Uterus (tissue), 4 donors: Measurements from ENCODE around the gene AFMID. TPM values are rescaled to one million over a fixed set of nuclear protein-coding genes. Genes with fewer than 3 reads are reported as not detected.

Experiments
- DNase-seq, 2 donors: peaks; one replicate each; pipeline ENCODE4 v3.0.0-alpha.2; 2019 to 2020
- H3K27ac ChIP-seq, 2 donors: fragments of 200-600 bp; sonication (generic); 1 replicate in 1 of 2; 2 replicates in 1 of 2; pipeline ENCODE4 v1.5.1; 2016 to 2018
- H3K27me3 ChIP-seq, 2 donors: fragments of 200-600 bp; sonication (generic); one replicate each; pipeline ENCODE4 v1.5.1; 2018 to 2019; ENCODE audit warnings: control low read depth in 1 of 2
- H3K36me3 ChIP-seq, 2 donors: fragments of 200-600 bp; sonication (generic); one replicate each; pipeline ENCODE4 v1.5.1; 2019; ENCODE audit warnings: control low read depth in 1 of 2
- H3K4me1 ChIP-seq, 2 donors: fragments of 200-600 bp; sonication (generic); one replicate each; pipeline ENCODE4 v1.5.1; 2018 to 2019; ENCODE audit warnings: control low read depth in 1 of 2
- H3K4me3 ChIP-seq, 2 donors: fragments of 200-600 bp; sonication (generic); 1 replicate in 1 of 2; 2 replicates in 1 of 2; pipeline ENCODE4 v1.5.1; 2018 to 2019; ENCODE audit warnings: mild to moderate bottlenecking in 1 of 2
- H3K9me3 ChIP-seq, 2 donors: fragments of 200-600 bp; sonication (generic); one replicate each; pipeline ENCODE4 v1.5.1; 2019; ENCODE audit warnings: control low read depth in 1 of 2
- POLR2A ChIP-seq, 2 donors: fragments of 450-650 bp; IDR thresholded peaks; one replicate each; pipeline ENCODE4 v1.6.1; 2016; ENCODE audit warnings: antibody characterized with exemption in 2 of 2, mild to moderate bottlenecking in 1 of 2, moderate library complexity in 1 of 2
- intact Hi-C: fragments of 100-400 bp; cut with DNase I; formaldehyde crosslinking; loops from one replicate; pipeline ENCODE4 v1.15.1; 2023; ENCODE audit warnings: low total_unique reads
- total RNA-seq, 4 donors: library from RNA; depleted of rRNA in 3 of 4; stranded (reverse); fragments of >200 nt in 3 of 4; gene quantifications; one replicate each; pipeline versions ENCODE4 v1.1.0 to v1.2.4, GENCODE V29; 2014 to 2023
- TF ChIP-seq, protein P1 (sequence below), 4 experiments: fragments of 200-600 bp in 2 of 4; fragments of 450-650 bp in 2 of 4; sonication (generic) in 2 of 4; IDR thresholded peaks; one replicate each; pipeline ENCODE4 v1.5.1; 2016 to 2019; ENCODE audit warnings: antibody characterized with exemption in 4 of 4, mild to moderate bottlenecking in 2 of 4, moderate library complexity in 1 of 4
- donor health status: DM: yes; HTN: yes; CAD: no.

Gene AFMID
- total RNA-seq, 4 donors from 2014 or later = 21.2 to 38.4 (median 23.7) TPM

- peak in 1 of 2 donors; percentile 33 for DNase-seq
Observed at GRCh38 chr17:78184351-78184750, 2.8 kb upstream of the AFMID start.

DNA sequence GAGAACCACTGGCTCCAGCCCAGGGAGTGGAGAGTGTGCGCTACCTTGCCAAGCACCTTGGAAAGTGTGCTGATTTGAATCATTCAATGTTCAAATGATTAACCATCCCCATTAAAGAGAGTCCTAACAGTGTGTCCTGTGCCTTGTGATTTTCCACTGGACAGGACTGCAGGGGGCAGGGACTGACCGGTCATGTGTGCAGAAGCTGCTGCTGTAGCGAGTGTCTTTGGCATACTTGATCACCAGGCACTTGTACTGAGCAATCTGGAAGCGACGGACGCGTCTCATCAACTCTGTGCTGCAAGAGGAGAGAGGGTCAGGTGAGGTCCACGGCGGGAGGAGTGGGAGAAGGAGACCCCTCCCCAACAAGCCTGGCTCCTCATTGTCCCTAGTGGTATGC, 2.3 kb upstream of the AFMID start:
- DNase-seq = no peak
- Histone ChIP-seq H3K4me1 (no peaks in the 10 kb centered on the region), H3K36me3 (no peaks in the 10 kb centered on the region), H3K9me3 (no peaks in the 10 kb centered on the region), H3K27me3 (no peaks in the 10 kb centered on the region), H3K4me3 (no peak overlapping the region), H3K27ac (no peak overlapping the region)
- intact Hi-C loops = no loop called here
- no peak for TF ChIP-seq POLR2A (IDR thresholded peaks at IDR 0.05)
- TF ChIP-seq, protein P1, sequence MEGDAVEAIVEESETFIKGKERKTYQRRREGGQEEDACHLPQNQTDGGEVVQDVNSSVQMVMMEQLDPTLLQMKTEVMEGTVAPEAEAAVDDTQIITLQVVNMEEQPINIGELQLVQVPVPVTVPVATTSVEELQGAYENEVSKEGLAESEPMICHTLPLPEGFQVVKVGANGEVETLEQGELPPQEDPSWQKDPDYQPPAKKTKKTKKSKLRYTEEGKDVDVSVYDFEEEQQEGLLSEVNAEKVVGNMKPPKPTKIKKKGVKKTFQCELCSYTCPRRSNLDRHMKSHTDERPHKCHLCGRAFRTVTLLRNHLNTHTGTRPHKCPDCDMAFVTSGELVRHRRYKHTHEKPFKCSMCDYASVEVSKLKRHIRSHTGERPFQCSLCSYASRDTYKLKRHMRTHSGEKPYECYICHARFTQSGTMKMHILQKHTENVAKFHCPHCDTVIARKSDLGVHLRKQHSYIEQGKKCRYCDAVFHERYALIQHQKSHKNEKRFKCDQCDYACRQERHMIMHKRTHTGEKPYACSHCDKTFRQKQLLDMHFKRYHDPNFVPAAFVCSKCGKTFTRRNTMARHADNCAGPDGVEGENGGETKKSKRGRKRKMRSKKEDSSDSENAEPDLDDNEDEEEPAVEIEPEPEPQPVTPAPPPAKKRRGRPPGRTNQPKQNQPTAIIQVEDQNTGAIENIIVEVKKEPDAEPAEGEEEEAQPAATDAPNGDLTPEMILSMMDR (IDR thresholded peaks at IDR 0.05) = no peak

More at GRCh38 chr17:78184351-78184750, 2.8 kb upstream of the AFMID start:
- Histone ChIP-seq H3K9me3 (no peaks in the 10 kb centered on the region), H3K4me1 (no peaks in the 10 kb centered on the region), H3K36me3 (no peaks in the 10 kb centered on the region), H3K27me3 (no peaks in the 10 kb centered on the region), H3K27ac (no peak overlapping the region), H3K4me3 (no peak overlapping the region)
- intact Hi-C loops = no loop called here
- TF ChIP-seq, protein P1 (IDR thresholded peaks at IDR 0.05) = no peak
- no peak for TF ChIP-seq POLR2A (IDR thresholded peaks at IDR 0.05)

DNA sequence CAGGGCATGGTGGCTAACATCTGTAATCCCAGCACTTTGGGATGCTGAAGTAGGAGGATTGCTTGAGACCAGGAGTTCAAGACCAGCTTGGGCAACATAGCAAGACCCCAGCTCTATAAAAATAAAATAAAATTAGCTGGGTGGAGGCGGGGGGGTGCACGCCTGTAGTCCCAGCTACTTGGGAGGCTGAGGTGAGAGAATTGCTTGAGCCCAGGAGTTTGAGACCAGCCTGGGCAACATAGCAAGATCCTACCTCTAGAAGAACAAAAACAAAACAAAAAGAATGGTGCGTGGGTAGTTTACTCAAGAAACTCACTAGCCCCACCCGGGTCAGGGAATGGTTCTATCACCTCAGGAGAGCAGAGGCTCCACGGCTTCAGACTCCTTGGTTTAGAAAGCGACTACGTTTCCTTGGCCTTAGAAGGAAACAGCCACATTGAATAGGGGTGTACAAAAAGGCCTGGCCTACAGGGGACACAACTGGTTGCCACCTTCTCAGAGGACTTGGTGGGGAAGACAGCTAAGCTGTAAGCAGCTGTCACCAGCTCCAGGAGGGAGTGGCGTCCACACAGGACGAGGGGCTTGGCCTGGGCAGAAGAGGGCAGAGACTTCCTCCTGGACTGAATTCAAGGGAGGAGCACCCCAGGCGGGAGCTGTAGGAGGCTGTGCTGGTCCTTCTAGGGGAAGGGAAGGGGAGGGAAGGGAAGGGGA, 1.0 kb upstream of the AFMID start:
- intact Hi-C loops = no loop called here
- H3K36me3 ChIP-seq = no peaks in the 10 kb centered on the region
- TF ChIP-seq POLR2A (IDR thresholded peaks at IDR 0.05) = no peak
- TF ChIP-seq, protein P1 (IDR thresholded peaks at IDR 0.05) = no peak
- peak overlapping the region in 1 of 2 donors; percentile 69 for H3K27ac ChIP-seq
- H3K4me3 ChIP-seq = peak overlapping the region in 1 of 2 donors; percentile 47
- no peaks in the 10 kb centered on the region for H3K9me3 ChIP-seq
- no peaks in the 10 kb centered on the region for H3K27me3 ChIP-seq
- DNase-seq = peak in 1 of 2 donors; percentile 31
- no peaks in the 10 kb centered on the region for H3K4me1 ChIP-seq

- Histone ChIP-seq H3K27ac (no peak overlapping the region), H3K4me3 (no peak overlapping the region), H3K36me3 (no peaks in the 10 kb centered on the region), H3K27me3 (no peaks in the 10 kb centered on the region), H3K4me1 (no peaks in the 10 kb centered on the region), H3K9me3 (no peaks in the 10 kb centered on the region)
- no peak for DNase-seq
- intact Hi-C loops = no loop called here
- TF ChIP-seq, protein P1 (IDR thresholded peaks at IDR 0.05) = no peak
- no peak for TF ChIP-seq POLR2A (IDR thresholded peaks at IDR 0.05)
Observed at GRCh38 chr17:78196716-78197115, 9.6 kb downstream of the AFMID start.

DNA sequence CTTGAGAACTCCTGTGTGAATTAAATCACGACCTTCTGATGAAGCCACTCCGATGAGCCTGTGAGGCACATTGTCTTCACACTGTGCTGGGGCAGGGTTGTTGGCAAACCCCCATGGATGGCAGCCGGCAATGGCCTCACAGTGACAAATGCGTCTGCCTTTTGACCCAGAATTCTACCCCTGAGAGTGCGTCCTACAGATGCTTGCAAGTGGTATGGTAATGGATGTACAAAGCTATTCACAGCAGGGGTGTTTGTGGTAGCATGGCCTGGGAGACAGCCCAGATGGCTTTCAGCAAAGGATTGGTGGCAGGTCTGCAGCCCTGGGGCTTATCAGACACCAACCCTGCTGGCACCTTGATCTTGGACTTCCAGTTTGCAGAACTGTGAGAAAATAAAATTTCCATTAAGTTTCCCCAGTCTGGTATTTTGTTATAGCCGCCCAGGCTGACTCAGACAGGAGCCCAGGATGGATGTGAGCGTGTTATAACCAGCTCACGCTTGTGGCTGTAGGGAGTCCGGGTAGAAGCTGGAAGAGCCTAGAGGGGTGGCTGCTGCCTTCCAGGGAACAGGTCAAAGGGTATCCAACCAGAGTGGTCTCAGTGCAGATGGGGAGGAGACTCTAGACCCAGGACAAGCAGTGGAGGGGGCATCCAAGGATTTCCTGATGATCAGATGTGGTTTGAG, 10.1 kb downstream of the AFMID start:
- H3K36me3 ChIP-seq = no peaks in the 10 kb centered on the region
- intact Hi-C loops = no loop called here
- TF ChIP-seq POLR2A (IDR thresholded peaks at IDR 0.05) = no peak
- TF ChIP-seq, protein P1 (IDR thresholded peaks at IDR 0.05) = no peak
- no peaks in the 10 kb centered on the region for H3K27me3 ChIP-seq
- no peaks in the 10 kb centered on the region for H3K9me3 ChIP-seq
- no peak for DNase-seq
- no peak overlapping the region for H3K4me3 ChIP-seq
- H3K27ac ChIP-seq = no peak overlapping the region
- H3K4me1 ChIP-seq = no peaks in the 10 kb centered on the region
